Stimulated activated CD8-positive, alpha-beta memory T cell treated with anti-CD3 and anti-CD28 coated beads, Interleukin-4, amount 100 ng/mL, for 24 hours (primary cell): ENCODE results near the gene TMPRSS4.

Experiments used
- DNase-seq: peaks from one replicate; pipeline ENCODE4 v3.0.0-alpha.2; 2020; ENCODE audit warnings: low read depth

TMPRSS4 gene

GRCh38 chr11:118076754-118077281 is at the start of gene TMPRSS4:
Gene TMPRSS4 (plus strand): TSS chr11:118077078. CDS start chr11:118077303, 225 bp downstream.
- no peak for DNase-seq

GRCh38 chr11:118027694-118028093 is 49.2 kb upstream of the TMPRSS4 start:
- no peak for DNase-seq

GRCh38 chr11:118028626-118029025 is 48.3 kb upstream of the TMPRSS4 start:
- no peak for DNase-seq

GRCh38 chr11:118033443-118033842 is 43.4 kb upstream of the TMPRSS4 start:
- no peak for DNase-seq

GRCh38 chr11:118042141-118042540 is 34.7 kb upstream of the TMPRSS4 start:
- DNase-seq = no peak

- no peak for DNase-seq
Measured at GRCh38 chr11:118042796-118043195, 34.1 kb upstream of the TMPRSS4 start.

- DNase-seq = no peak
Measured at GRCh38 chr11:118045191-118045590, 31.7 kb upstream of the TMPRSS4 start.

GRCh38 chr11:118046051-118046963 is 30.6 kb upstream of the TMPRSS4 start:
- DNase-seq = no peak

GRCh38 chr11:118046964-118047700 is 29.7 kb upstream of the TMPRSS4 start:
- no peak for DNase-seq

GRCh38 chr11:118047749-118048148 is 29.1 kb upstream of the TMPRSS4 start:
- DNase-seq = no peak

GRCh38 chr11:118048472-118049370 is 28.2 kb upstream of the TMPRSS4 start:
- no peak for DNase-seq

- no peak for DNase-seq
Measured at GRCh38 chr11:118049771-118050170, 27.1 kb upstream of the TMPRSS4 start.

GRCh38 chr11:118050208-118050891 is 26.5 kb upstream of the TMPRSS4 start:
- no peak for DNase-seq

GRCh38 chr11:118051136-118051610 is 25.7 kb upstream of the TMPRSS4 start:
- DNase-seq = no peak

GRCh38 chr11:118051611-118052461 is 25.0 kb upstream of the TMPRSS4 start:
- DNase-seq = peak; percentile 37

- no peak for DNase-seq
Measured at GRCh38 chr11:118052581-118053206, 24.2 kb upstream of the TMPRSS4 start.

GRCh38 chr11:118054712-118055640 is 21.9 kb upstream of the TMPRSS4 start:
- no peak for DNase-seq

GRCh38 chr11:118055966-118056365 is 20.9 kb upstream of the TMPRSS4 start:
- no peak for DNase-seq
